Measurements from ENCODE around the gene GALNT14.

The GALNT14 gene

GRCh38 chr2:31014516-31014915 is 123.7 kb downstream of the GALNT14 start:
- H3K9ac ChIP-seq = no peak overlapping the region
- H3K4me1 ChIP-seq (ENCODE audit: low read depth, poor library complexity, severe bottlenecking) = no peaks in the 10 kb centered on the region
- H3K79me2 ChIP-seq (ENCODE audit: insufficient read depth, low read depth) = no peaks in the 10 kb centered on the region
- no peaks in the 10 kb centered on the region for H4K20me1 ChIP-seq (ENCODE audit: insufficient read depth)
- no peak overlapping the region for H3K27ac ChIP-seq
- H2AFZ ChIP-seq (ENCODE audit: low read depth) = no peak overlapping the region
- no peak for TF ChIP-seq CTCF (conservative IDR thresholded peaks at IDR 0.05; ENCODE audit: low read depth, low read length)
- no peak overlapping the region for H3K4me2 ChIP-seq
- H3K4me3 ChIP-seq (IDR thresholded peaks at IDR 0.05; ENCODE audit: insufficient read depth, low read depth, low read length) = no peak overlapping the region
- no peaks in the 10 kb centered on the region for H3K27me3 ChIP-seq (ENCODE audit: insufficient read depth, low read depth)
- H3K36me3 ChIP-seq (ENCODE audit: insufficient read depth) = no peaks in the 10 kb centered on the region

DNA sequence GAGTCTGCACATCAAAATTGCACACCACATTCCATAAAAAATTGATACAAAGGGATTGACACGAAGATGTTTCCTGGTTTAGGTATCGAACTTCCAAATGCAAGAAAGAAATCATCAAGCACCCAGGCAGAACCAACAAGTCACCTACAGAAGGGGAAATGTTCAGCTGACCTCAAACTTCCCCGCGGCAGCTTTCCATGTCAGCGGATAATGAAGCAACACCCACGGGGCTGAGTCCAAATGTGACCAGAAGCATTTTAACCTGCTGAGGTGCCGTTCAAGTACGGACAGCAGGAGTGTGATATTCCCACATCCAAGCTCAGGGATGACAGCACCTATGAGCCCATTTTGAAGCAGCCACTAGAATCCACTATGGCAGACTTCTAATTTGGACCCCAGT is 124.9 kb downstream of the GALNT14 start:
- Histone ChIP-seq H3K4me1 (ENCODE audit: low read depth, poor library complexity, severe bottlenecking) (no peaks in the 10 kb centered on the region), H3K36me3 (ENCODE audit: insufficient read depth) (no peaks in the 10 kb centered on the region), H3K27me3 (ENCODE audit: insufficient read depth, low read depth) (no peaks in the 10 kb centered on the region), H4K20me1 (ENCODE audit: insufficient read depth) (no peaks in the 10 kb centered on the region), H3K79me2 (ENCODE audit: insufficient read depth, low read depth) (no peaks in the 10 kb centered on the region), H3K4me2 (no peak overlapping the region), H3K27ac (no peak overlapping the region), H3K9ac (no peak overlapping the region), H3K4me3 (IDR thresholded peaks at IDR 0.05; ENCODE audit: insufficient read depth, low read depth, low read length) (no peak overlapping the region), H2AFZ (ENCODE audit: low read depth) (no peak overlapping the region)
- no peak for TF ChIP-seq CTCF (conservative IDR thresholded peaks at IDR 0.05; ENCODE audit: low read depth, low read length)

GRCh38 chr2:31012406-31012805 is 125.8 kb downstream of the GALNT14 start:
- H3K27ac ChIP-seq = no peak overlapping the region
- H4K20me1 ChIP-seq (ENCODE audit: insufficient read depth) = no peaks in the 10 kb centered on the region
- H3K79me2 ChIP-seq (ENCODE audit: insufficient read depth, low read depth) = no peaks in the 10 kb centered on the region
- H2AFZ ChIP-seq (ENCODE audit: low read depth) = no peak overlapping the region
- no peaks in the 10 kb centered on the region for H3K27me3 ChIP-seq (ENCODE audit: insufficient read depth, low read depth)
- no peak overlapping the region for H3K4me3 ChIP-seq (IDR thresholded peaks at IDR 0.05; ENCODE audit: insufficient read depth, low read depth, low read length)
- no peaks in the 10 kb centered on the region for H3K36me3 ChIP-seq (ENCODE audit: insufficient read depth)
- TF ChIP-seq CTCF (conservative IDR thresholded peaks at IDR 0.05; ENCODE audit: low read depth, low read length) = no peak
- no peak overlapping the region for H3K9ac ChIP-seq
- H3K4me2 ChIP-seq = no peak overlapping the region
- H3K4me1 ChIP-seq (ENCODE audit: low read depth, poor library complexity, severe bottlenecking) = no peaks in the 10 kb centered on the region

DNA sequence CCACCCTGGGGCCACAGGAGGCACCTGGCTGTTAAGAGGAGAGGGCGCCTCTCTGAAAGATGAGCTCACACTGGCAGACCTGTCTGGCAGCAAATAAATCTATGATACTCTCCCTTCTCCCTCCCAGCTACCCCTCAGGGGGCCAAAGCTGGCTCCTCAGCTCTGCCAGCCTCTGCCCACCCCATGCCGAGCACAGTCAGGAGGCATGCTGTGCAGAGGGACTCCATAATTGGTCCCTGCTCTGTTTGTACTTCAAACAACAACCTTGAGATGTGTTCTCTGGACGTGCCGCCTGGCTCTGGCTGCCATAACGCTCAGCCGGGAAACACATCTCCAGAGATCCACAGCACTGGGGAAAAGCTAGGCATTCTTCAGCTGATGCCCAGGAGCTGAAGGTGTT is 126.7 kb downstream of the GALNT14 start:
- no peak overlapping the region for H2AFZ ChIP-seq (ENCODE audit: low read depth)
- H3K9ac ChIP-seq = no peak overlapping the region
- no peak for TF ChIP-seq CTCF (conservative IDR thresholded peaks at IDR 0.05; ENCODE audit: low read depth, low read length)
- H3K27me3 ChIP-seq (ENCODE audit: insufficient read depth, low read depth) = no peaks in the 10 kb centered on the region
- H3K27ac ChIP-seq = no peak overlapping the region
- H4K20me1 ChIP-seq (ENCODE audit: insufficient read depth) = no peaks in the 10 kb centered on the region
- no peaks in the 10 kb centered on the region for H3K79me2 ChIP-seq (ENCODE audit: insufficient read depth, low read depth)
- H3K4me3 ChIP-seq (IDR thresholded peaks at IDR 0.05; ENCODE audit: insufficient read depth, low read depth, low read length) = no peak overlapping the region
- no peak overlapping the region for H3K4me2 ChIP-seq
- no peaks in the 10 kb centered on the region for H3K4me1 ChIP-seq (ENCODE audit: low read depth, poor library complexity, severe bottlenecking)
- no peaks in the 10 kb centered on the region for H3K36me3 ChIP-seq (ENCODE audit: insufficient read depth)

Data from KMS-11 (cell line).